HG03039 (cell line): ENCODE measurements around the gene SFTPD.
"Not testable (repeated sequence)": the region's sequence is repeated elsewhere in the genome, so short reads cannot be mapped to it uniquely, and the experiment has no call there.

Experiments
- ATAC-seq: cut with Tn5 transposase; IDR thresholded peaks from one replicate; pipeline ENCODE4 v1.9.1; 2021; ENCODE audit warnings: mild to moderate bottlenecking, moderate library complexity; ENCODE audit not compliant: unreplicated experiment

The SFTPD gene

DNA sequence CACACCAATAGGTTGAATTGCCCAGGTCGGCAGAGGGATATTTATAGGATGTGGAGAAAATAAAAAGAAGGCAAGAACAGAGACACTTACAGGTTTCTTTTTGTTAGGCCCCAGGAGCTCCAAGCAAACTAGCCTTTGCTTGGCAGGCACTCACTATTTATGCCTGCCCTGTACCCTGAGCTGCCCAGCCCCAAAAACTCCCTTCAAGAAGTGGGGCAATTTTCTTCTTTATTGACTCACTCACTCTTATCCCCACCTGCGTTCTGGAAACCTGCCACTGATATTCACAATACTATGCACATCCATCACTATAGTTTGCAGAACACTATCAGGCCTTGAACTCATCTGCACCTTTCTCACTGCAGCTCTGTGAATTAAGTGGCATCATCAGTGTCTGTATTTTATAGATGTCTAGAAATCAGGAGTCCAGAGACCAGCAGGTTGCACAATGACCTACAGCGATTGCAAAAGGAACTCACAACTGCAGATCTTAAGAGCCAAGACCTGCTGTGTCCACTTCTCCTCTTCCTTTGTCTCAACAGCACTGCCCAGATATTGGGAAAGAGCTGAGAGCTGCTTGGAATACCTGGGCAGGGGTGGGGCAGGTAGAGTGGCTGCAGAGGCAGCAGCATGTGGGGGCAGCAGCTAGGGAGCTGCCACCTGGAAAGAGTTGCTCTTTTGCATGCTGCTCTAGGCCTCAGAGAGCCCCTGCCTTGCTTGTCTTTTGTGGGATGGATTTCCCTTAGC, at the start of gene SFTPD:
Gene SFTPD, minus strand, starts transcription at position 130 of the 747 bp plus-strand sequence. CDS start 2,446 bp downstream, outside the sequence.
- ATAC-seq = no peak

DNA sequence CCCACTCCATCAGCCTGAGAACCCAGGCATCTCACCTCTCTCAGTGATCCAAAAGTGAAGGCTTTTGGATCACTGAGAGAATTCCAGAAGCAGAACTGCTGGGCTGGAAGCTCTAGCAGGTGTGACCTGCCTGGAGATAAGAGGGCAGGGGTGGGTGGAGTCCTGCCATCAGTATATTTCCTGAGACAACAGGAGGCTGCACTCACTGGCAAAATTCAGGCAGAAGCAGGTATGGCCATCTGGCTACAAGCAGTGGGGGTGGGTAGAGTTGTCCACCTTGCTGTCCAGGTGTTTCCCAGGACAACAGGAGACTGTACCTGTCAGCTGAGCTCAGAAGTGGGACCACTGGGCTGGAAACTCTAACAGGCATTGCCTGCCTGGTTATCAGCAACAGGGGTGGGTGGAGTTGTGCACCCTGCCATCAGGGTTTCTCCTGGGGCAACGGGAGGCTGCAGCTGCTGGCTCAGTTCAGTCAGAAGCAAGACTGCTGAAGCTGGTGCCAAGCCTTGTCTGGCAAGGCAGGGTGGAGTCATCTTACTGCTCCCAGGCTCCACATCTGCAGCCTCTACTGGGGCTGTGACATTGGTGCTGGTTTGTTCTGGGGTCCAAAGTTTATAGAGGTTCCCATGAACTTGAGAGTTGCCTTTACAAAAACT, 47.2 kb upstream of the SFTPD start:
- no peak for ATAC-seq

DNA sequence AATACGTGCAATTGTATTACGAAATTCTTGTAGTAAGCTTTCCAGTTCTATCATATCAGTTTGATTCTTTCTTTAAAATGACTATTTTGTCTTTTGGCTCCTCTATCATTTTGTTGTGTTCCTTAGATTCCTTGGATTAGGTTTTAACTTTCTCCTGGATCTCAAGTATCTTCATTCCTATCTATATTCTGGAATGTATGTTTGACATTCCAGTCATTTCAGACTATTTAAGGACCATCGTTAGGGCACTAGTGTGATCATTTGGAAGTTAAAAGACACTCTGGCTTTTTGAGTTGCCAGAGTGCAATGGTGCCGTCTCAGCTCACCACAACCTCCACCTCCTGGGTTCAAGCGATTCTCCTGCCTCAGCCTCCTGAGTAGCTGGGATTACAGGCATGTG, 45.7 kb upstream of the SFTPD start:
- no peak for ATAC-seq

DNA sequence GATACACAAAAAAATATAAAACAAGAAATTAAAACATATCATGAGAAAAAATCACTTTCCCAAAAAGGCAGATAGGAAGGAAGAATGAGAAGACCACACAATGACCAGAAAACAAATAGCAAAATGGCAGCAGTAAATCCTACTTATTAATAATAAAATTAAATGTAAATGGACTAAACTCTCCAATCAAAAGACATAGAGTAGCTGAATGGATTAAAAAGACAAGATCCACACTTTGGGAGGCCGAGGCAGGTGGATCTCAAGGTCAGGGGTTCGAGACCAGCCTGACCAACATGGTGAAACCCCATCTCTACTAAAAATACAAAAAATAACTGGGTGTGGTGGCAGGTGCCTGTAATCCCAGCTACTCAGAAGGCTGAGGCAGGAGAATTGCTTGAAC, 39.3 kb upstream of the SFTPD start:
- not testable (repeated sequence) for ATAC-seq

DNA sequence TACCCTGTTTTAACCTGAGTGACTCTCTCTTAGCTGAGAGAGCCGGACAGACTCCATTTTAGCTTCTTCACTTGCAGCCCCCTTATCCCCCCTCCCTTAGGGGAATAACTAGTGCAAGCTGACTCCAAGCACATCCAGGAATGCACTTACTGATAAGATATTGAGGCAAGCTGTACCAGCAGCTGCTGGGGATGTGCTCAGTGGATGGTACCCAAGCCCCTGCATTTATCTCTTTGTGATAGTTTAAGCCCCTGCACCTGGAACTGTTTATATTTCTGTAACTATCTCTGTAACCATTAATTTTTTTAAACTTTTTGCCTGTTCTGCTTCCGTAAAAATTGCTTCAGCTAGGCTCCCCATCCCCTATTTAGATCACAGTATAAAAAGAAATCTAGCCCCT, 37.8 kb upstream of the SFTPD start:
- ATAC-seq = not testable (repeated sequence)

DNA sequence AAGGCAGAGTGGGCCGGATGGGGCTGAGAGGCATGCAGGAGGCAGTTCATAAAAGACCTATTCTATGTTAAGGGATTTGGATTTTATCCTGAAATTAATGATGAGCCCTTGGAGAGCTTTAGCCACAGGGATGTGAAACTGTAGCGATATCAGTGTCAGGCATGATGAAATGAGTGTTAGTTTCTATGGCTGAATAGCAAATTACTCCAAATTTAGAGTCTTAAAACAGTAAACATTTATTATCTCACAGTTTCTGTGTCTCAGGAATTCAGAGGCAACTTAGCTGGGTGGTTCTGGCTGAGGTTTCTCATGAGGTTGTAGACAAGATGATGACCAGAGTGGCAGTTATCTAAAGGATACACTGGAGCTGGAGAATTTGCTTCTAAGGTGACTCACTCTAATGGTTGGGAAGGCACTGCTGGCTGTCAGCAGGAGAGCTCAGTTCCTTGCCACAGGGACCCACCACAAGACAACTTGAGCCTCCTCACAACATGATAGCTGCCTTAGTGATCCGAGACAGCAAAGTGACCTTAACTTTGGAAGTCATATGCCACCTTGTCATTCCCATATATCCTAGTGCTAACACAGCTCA, 36.7 kb upstream of the SFTPD start:
- no peak for ATAC-seq

DNA sequence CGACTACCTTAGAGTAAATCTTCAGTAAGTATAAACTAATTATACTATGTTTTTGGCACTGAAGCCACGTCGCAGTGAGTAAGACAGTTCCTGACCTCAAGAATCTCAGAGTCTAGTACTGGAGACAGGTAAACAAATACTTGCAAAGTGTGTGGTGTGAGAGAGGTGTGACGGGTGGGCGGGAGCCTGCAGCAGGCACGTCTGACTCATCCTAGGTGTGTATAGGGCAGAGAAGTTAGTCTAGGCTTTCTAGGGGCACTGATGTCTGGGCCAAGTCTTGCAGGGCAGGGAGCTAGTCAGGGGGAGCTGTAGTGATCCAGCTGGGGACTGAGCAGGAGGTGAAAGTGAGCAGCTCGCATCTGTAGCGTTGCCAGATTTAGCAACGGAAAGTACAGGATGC, 35.9 kb upstream of the SFTPD start:
- peak; percentile 60 for ATAC-seq

DNA sequence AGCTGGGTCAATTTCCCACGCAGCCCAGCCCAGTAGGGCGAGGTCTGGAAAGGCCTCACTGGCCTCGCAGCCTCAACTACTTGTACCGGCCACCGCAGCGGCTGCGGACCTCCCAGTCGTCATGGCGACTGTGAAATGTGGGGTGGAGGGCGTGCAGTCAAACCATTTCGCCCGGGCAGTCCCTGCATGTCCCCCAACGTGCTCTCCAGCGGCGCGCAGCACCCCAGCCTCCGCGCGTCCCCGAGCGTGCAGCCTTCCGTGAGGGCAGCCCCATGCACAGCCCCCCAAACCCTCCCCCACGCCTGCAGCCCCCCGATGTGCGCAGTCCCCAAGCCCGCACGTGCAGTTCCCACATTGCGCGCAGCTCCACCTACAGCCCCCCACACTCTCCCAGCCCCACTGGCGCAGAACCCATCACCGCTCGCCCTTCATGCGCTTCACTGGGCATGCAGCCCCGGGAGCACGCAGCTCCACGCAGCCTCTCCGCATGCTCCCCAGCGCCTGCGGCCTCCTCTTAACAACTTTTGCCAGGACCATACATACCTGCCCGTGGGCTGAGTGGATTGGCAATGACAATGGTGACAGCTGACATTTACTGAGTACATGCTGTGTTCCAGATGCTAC, 34.5 kb upstream of the SFTPD start:
- ATAC-seq = no peak

DNA sequence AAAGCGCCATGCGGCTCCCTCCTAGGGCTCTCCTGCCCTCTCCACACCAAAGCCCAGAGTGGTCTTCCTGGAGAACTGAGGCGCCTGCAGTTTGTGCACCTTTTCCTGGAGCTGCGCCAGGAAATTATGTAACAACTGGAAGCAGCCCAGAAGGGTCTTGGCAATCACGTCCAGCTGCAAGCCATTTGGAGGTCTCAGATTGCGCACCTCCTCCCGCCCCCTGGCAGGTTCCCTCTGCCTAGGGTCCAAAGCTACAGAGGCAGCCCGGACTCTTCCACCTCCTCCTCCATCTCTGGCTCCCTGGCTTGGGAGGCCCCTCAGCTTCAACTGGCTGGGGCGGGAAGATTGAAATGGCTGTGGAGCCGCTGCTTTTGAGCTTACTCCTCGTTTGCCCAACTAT, 34.0 kb upstream of the SFTPD start:
- no peak for ATAC-seq

DNA sequence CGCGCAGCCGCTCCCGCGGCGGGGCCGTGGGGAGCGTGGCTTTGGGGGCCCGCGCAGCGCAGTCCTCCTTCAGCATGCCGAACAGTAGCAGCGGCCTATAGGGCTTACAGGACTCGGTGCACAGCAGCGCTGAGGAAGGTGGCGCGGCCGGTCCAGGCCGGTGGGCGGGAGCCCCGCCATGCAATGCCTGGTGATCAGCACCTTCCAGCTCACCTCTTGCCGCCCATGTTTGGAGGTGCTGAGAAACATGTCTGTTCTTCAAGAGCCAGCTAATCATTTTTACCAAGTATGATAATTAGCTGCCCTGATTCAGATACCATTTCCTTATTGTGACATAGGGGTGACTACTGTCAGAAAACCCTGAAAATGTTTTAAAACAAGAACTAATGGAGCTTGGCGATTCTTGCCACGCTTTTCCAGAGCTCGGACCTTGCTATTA, 33.5 kb upstream of the SFTPD start:
- ATAC-seq = no peak

DNA sequence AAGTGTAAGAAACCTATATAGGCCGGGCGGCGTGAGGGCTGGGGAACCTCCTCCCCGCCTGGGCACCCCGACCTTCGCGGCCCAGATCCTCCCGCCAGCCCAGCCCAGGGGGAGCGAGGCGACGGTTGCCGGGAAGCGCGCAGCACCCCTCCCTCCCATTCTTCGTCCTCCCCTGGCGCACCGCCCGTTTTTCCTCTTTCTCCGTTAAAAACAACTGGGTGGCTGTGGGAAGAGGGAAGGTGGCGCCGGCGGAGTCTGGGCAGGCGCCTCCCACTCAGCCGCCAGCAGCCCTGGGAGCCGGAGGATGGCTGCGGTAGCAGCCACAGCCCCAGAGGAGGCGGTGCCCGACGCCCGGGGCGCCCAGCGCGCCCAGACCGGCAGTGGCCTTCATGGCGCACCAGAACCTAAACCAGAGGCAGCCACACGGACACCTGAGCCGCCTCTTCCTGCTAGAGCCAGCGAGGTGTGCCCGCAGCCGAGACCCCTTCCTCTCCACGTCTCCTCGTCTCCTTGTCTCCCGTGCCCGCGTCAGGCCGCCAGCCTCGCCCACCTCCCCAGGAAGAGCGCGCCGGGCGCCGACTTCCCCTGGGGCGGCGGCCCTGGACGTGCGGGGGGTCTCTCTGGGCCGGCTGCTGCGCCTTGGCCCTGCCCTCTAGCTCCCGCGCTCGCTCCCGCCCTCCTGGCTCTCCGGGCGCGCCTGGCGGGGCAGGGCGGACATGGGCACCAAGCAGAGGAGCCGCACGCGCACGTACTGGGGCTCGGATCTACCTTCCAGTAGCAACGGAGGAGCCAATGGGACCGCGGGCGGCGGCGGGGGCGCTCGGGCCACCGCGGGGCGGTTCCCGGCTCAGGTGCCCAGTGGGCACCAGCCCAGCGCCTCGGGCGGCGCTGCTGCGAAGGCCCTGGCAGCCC, 32.8 kb upstream of the SFTPD start:
- ATAC-seq = no peak

DNA sequence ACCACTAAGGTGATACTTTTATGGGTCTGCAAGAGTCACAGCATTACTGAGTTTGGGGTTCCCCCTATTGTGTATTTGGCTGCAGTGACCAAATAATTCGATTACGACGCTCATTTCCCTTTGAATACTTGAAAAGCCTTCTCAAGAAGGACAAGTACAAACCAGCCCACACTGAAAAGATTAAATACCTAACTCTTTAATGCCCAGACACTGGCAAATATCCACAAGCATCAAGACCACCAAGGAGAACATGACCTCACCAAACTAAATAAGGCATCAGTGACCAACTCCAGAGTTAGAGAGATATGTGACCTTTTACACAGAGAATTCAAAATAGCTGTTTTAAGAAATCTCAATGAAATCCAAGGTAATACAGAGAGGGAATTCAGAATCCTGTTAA, 31.8 kb upstream of the SFTPD start:
- ATAC-seq = no peak

DNA sequence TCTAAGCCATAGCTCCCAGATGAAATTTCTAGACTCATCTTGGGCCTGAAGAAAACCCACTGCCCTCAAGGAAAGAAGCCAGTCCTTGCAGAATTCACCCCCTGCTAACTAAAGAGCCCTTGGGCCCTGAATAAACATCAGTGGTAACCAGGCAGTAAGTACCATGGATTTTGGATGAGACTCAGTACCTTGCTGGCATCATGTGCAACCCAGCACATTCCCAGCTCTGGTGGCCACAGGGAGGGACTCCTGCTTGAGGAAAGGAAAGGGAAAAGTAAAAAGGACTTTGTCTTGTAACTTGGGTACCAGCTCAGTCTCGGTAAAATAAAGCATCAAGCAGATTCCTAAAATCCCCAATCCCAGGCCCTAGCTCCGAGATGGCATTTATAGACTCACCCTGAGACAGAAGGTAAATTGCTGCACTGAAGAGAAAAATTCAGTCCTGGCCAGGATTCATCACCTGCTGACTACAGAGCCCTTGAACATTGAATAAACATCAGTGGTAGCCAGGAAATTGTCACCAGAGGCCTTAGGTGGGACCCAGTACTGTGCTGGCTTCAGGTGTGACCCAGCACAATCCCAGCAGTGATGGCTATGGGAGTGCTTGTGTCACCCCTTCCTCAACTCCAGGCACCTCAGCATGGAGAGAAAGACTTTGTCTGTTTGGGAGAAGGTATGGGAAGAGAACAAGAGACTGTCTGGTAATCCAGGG, 31.2 kb upstream of the SFTPD start:
- ATAC-seq = no peak

DNA sequence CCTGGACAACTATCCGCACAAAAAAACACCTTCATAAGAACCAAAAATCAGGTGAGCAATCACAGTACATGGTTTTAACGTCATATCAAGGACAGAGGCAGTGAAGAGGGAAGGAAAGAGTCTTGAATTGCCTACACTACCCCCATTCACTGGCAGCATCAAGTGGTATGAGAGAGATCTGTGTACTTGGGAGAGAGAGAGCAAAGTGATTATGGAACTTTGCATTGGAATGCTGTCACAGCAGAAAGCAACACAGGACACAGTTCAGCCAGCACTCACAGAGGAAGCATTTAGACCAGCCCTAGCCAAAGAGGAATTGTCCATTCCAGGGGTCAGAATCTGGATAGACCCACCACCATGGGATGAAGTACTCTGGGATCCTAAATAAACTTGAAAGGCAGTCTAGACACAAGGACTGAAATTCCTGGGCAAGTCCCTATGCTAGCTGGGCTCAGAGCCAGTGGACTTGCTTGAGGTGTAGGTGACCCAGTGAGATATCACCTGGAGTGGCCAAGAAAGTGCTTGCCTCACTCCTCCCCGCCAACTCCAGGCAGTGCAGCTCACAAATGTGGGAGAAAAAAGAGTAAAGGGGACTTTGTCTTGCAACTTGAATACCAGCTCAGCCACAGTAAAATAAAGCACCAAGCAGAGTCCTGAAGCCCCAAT, 30.5 kb upstream of the SFTPD start:
- no peak for ATAC-seq

DNA sequence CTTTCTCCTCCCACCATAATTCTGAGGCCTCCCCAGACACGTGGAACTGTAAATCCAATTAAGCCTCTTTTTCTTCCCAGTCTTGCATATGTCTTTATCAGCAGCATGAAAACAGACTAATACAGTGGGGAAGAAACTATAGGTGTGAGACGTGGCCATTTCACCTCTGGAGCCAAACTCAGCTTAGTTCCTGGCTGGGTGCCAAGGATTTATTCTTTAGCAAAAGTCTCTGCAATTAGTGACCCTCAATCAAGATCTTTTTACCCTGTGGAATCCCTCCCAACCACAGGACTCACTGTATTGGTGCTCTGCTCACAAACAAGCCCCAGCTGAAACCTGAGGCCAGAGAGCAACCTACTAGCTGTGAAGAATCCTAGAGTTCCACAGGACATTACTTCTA, 28.1 kb upstream of the SFTPD start:
- no peak for ATAC-seq

DNA sequence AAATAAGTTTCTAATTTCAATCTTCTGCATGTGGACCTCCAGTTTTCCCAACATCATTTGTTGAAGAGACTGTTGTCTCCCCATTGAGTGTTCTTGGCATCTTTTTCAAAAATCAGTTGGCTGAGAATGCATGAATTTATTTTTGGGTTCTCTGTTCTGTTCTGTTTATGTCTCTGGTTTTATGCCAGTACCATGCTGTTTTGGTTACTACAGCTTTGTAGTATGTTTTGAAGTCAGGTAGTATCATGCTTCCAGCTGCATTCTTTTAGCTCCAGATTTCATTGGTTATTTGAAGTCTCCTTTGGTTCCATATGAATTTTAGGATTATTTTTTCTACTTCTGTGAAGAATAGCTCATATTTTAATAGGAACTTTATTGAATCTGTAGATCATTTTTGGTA, 21.2 kb upstream of the SFTPD start:
- no peak for ATAC-seq

DNA sequence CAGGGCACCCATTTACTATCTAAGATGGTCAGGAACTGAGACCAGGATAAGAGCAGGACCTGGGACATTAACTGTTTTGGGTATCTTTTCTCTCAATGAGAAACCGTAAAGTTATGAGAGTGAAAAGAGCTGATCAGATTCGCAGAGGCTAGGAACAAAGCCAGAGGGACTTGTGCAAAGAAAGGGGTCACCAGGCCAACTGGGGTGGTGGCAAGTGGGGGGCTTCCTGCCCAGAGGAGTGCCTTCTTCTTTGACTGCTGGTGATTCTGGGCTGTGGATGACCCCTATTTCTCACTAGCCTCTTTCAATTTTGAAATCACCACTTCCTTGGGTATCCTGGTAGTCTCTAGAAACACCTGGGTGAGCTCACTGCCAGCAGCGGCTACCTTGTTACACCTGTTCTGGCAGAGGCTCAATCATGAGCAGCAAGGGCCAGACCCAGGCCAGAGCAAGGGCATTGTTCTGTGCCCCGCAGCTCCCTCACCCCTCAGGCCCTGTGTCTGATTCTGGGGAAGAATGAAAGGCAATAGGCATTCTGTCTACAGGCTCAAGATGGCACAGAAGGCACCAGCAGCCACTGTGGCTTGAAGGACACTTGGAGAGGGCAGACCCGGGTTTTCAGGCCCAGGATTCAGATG, 999 bp downstream of the SFTPD start:
- no peak for ATAC-seq

DNA sequence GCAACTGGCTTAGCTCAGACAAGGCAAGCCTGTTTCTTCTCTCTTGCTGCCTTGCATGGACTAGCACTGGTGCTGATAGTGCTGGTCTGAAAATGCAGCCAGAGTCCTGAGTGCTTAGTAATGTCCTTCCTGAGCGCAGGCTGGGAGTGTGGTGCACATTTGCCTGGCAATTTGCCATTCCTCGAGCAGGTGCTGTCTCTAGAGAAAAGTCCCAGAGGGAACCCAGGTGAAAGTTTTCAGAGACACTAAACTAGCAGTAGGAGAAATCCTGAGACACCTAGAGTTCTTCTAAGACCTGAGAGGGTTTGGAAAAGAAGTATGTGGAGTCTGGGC, 1.9 kb downstream of the SFTPD start:
- ATAC-seq = no peak
